Measurements from ENCODE around the gene PAQR8. TPM values are rescaled to one million over a fixed set of nuclear protein-coding genes. Genes with fewer than 3 reads are reported as not detected.

Gene PAQR8
- total and polyA plus RNA-seq, 2 experiments from 2014 or later: 20.8 to 36.9 TPM

- H3K9me3 ChIP-seq (ENCODE audit: low read depth): no peaks in the 10 kb centered on the region
- no peak for DNase-seq (ENCODE audit: low spot score)
- H3K79me2 ChIP-seq: peaks cover 5% of the 10 kb centered on the region
- H3K4me2 ChIP-seq: no peak overlapping the region
- 89% methylated on average over 2 of the region's 2 CpGs for WGBS (ENCODE audit: low lambda C conversion rate, missing lambda C conversion rate)
- TF ChIP-seq CTCF (IDR thresholded peaks at IDR 0.05; ENCODE audit: poor library complexity) (no peak), EZH2 (IDR thresholded peaks at IDR 0.05; ENCODE audit: borderline replicate concordance) (no peak), EZH2phosphoT487 (IDR thresholded peaks at IDR 0.05; ENCODE audit: low read depth, severe bottlenecking, unreplicated experiment) (no peak)
- no peaks in the 10 kb centered on the region for H3K36me3 ChIP-seq (replicated peaks; ENCODE audit: insufficient read depth, low read depth)
- no peak overlapping the region for H2AFZ ChIP-seq
- peaks cover 14% of the 10 kb centered on the region for H3K4me1 ChIP-seq (ENCODE audit: insufficient read depth)
- no peak overlapping the region for H3K4me3 ChIP-seq
- H3K9me2 ChIP-seq (replicated peaks; ENCODE audit: insufficient read depth): no peaks in the 10 kb centered on the region
- no peak overlapping the region for H3K27ac ChIP-seq
- H3K27me3 ChIP-seq: no peaks in the 10 kb centered on the region
- H4K20me1 ChIP-seq (ENCODE audit: insufficient read depth, poor library complexity, severe bottlenecking): no peaks in the 10 kb centered on the region
Measured at GRCh38 chr6:52422156-52422555, 60.2 kb downstream of the PAQR8 start.

- no peak overlapping the region for H3K4me2 ChIP-seq
- no peak overlapping the region for H2AFZ ChIP-seq
- no peaks in the 10 kb centered on the region for H3K36me3 ChIP-seq (replicated peaks; ENCODE audit: insufficient read depth, low read depth)
- peak overlapping the region; percentile 14 for H3K27ac ChIP-seq
- no peak for DNase-seq (ENCODE audit: low spot score)
- peaks cover 9% of the 10 kb centered on the region for H3K4me1 ChIP-seq (ENCODE audit: insufficient read depth)
- no peaks in the 10 kb centered on the region for H4K20me1 ChIP-seq (ENCODE audit: insufficient read depth, poor library complexity, severe bottlenecking)
- H3K79me2 ChIP-seq: peaks cover 5% of the 10 kb centered on the region
- H3K9me3 ChIP-seq (ENCODE audit: low read depth): no peaks in the 10 kb centered on the region
- H3K9me2 ChIP-seq (replicated peaks; ENCODE audit: insufficient read depth): no peaks in the 10 kb centered on the region
- WGBS (ENCODE audit: low lambda C conversion rate, missing lambda C conversion rate): 86% methylated on average over 3 of the region's 3 CpGs
- no peak overlapping the region for H3K4me3 ChIP-seq
- TF ChIP-seq EZH2phosphoT487 (IDR thresholded peaks at IDR 0.05; ENCODE audit: low read depth, severe bottlenecking, unreplicated experiment) (no peak), CTCF (IDR thresholded peaks at IDR 0.05; ENCODE audit: poor library complexity) (no peak), EZH2 (IDR thresholded peaks at IDR 0.05; ENCODE audit: borderline replicate concordance) (no peak)
- no peaks in the 10 kb centered on the region for H3K27me3 ChIP-seq
Measured at GRCh38 chr6:52423448-52423847, 61.5 kb downstream of the PAQR8 start.

GRCh38 chr6:52423971-52424381, 62.0 kb downstream of the PAQR8 start:
- TF ChIP-seq EZH2 (IDR thresholded peaks at IDR 0.05; ENCODE audit: borderline replicate concordance) (no peak), CTCF (IDR thresholded peaks at IDR 0.05; ENCODE audit: poor library complexity) (no peak)
- H4K20me1 ChIP-seq (ENCODE audit: insufficient read depth, poor library complexity, severe bottlenecking): no peaks in the 10 kb centered on the region
- DNase-seq (ENCODE audit: low spot score): no peak
- peak overlapping the region; percentile 14 for H3K27ac ChIP-seq
- no peaks in the 10 kb centered on the region for H3K27me3 ChIP-seq
- 72% methylated on average over 8 of the region's 8 CpGs for WGBS (ENCODE audit: low lambda C conversion rate, missing lambda C conversion rate)
- H3K36me3 ChIP-seq (replicated peaks; ENCODE audit: insufficient read depth, low read depth): no peaks in the 10 kb centered on the region
- no peak overlapping the region for H3K4me2 ChIP-seq
- H3K4me1 ChIP-seq (ENCODE audit: insufficient read depth): peaks cover 6% of the 10 kb centered on the region
- H3K79me2 ChIP-seq: peaks cover 5% of the 10 kb centered on the region
- no peak overlapping the region for H2AFZ ChIP-seq
- H3K9me2 ChIP-seq (replicated peaks; ENCODE audit: insufficient read depth): no peaks in the 10 kb centered on the region
- no peaks in the 10 kb centered on the region for H3K9me3 ChIP-seq (ENCODE audit: low read depth)
- H3K4me3 ChIP-seq: no peak overlapping the region

GRCh38 chr6:52424513-52424912, 62.6 kb downstream of the PAQR8 start:
- H4K20me1 ChIP-seq (ENCODE audit: insufficient read depth, poor library complexity, severe bottlenecking): no peaks in the 10 kb centered on the region
- H3K27me3 ChIP-seq: no peaks in the 10 kb centered on the region
- H3K4me2 ChIP-seq: no peak overlapping the region
- peaks cover 5% of the 10 kb centered on the region for H3K79me2 ChIP-seq
- TF ChIP-seq EZH2phosphoT487 (IDR thresholded peaks at IDR 0.05; ENCODE audit: low read depth, severe bottlenecking, unreplicated experiment) (no peak), CTCF (IDR thresholded peaks at IDR 0.05; ENCODE audit: poor library complexity) (no peak), EZH2 (IDR thresholded peaks at IDR 0.05; ENCODE audit: borderline replicate concordance) (no peak)
- 88% methylated on average over 2 of the region's 2 CpGs for WGBS (ENCODE audit: low lambda C conversion rate, missing lambda C conversion rate)
- H3K27ac ChIP-seq: no peak overlapping the region
- DNase-seq (ENCODE audit: low spot score): no peak
- H3K9me3 ChIP-seq (ENCODE audit: low read depth): no peaks in the 10 kb centered on the region
- H3K4me3 ChIP-seq: no peak overlapping the region
- no peak overlapping the region for H2AFZ ChIP-seq
- H3K36me3 ChIP-seq (replicated peaks; ENCODE audit: insufficient read depth, low read depth): no peaks in the 10 kb centered on the region
- H3K9me2 ChIP-seq (replicated peaks; ENCODE audit: insufficient read depth): no peaks in the 10 kb centered on the region
- peaks cover under 1% of the 10 kb centered on the region for H3K4me1 ChIP-seq (ENCODE audit: insufficient read depth)
